ENCODE results near the gene PRKCD. TPM values are rescaled to one million over a fixed set of nuclear protein-coding genes. Genes with fewer than 3 reads are reported as not detected.
A peak's percentile ranks its signal among the peaks of the same experiment; 100 is the strongest.

Gene PRKCD
- total RNA-seq, 1 donor from 2014 or later: 0.82 TPM

- DNase-seq (ENCODE audit: low spot score in 2 of 2) (peak in 1 of 2 donors; percentile 34), FAIRE-seq (no peak)
Measured at GRCh38 chr3:53153980-53154379, 7.0 kb upstream of the PRKCD start.

DNA sequence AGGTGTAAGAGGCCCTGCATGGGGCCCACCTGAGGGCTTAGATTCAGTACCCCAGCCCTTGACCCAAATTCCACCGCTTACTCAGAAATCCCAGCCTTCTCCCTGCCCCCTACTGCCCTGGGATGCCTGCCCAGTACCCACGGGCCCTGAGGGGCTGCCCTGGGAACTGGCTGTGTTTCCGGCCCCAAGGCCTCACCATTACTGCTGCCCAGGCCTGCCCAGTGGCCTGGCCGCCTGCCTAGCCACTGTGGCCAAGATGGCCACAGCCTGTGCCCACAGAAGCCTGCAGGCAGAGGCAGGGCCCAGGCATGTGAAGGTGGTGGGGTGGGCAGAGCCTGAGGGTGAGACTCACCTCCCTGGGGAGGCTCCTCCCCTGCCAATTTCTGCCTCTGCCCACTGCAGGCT is 6.1 kb upstream of the PRKCD start:
- FAIRE-seq (no peak), DNase-seq (ENCODE audit: low spot score in 2 of 2) (peak in 1 of 2 donors; percentile 47)

GRCh38 chr3:53155760-53156159 is 5.2 kb upstream of the PRKCD start:
- DNase-seq (ENCODE audit: low spot score in 2 of 2) (peak in 1 of 2 donors; percentile 24), FAIRE-seq (no peak)

- FAIRE-seq (no peak), DNase-seq (ENCODE audit: low spot score in 2 of 2) (peak in 1 of 2 donors; percentile 32)
Measured at GRCh38 chr3:53156368-53156834, 4.6 kb upstream of the PRKCD start.

GRCh38 chr3:53157974-53158580 is 2.9 kb upstream of the PRKCD start:
- DNase-seq (ENCODE audit: low spot score in 2 of 2) (no peak), FAIRE-seq (no peak)

DNA sequence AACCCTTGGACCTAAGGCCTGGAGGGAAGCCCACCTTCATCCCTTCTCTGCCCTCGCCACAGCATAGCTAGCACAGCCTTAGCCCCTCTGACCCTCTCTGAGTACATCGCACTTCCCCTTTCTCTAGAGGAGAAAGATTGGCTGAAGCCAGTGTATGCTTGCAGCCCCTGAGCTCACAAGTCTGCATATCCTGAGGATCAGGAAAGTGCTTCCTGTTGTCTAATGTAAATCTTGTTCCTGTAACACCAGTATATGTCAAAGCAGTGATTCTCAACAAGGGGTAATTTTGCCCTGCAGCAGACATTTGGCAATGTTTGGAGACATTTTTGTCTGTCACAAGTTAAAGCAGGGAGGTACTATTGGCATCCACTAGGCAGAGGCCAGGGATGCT is 2.2 kb upstream of the PRKCD start:
- no peak for FAIRE-seq

GRCh38 chr3:53159156-53160060 is 1.6 kb upstream of the PRKCD start:
- FAIRE-seq: no peak
- DNase-seq (ENCODE audit: low spot score in 2 of 2): no peak

More for the DNA sequence above, 2.2 kb upstream of the PRKCD start:
- no peak for DNase-seq (ENCODE audit: low spot score in 2 of 2)

- DNase-seq (ENCODE audit: low spot score in 2 of 2) (no peak), FAIRE-seq (no peak)
Measured at GRCh38 chr3:53160061-53160659, 849 bp upstream of the PRKCD start.

- peak in 1 of 2 donors; percentile 52 for DNase-seq (ENCODE audit: low spot score in 2 of 2)
- no peak for FAIRE-seq
Measured at GRCh38 chr3:53161450-53161819, 426 bp downstream of the PRKCD start.

DNA sequence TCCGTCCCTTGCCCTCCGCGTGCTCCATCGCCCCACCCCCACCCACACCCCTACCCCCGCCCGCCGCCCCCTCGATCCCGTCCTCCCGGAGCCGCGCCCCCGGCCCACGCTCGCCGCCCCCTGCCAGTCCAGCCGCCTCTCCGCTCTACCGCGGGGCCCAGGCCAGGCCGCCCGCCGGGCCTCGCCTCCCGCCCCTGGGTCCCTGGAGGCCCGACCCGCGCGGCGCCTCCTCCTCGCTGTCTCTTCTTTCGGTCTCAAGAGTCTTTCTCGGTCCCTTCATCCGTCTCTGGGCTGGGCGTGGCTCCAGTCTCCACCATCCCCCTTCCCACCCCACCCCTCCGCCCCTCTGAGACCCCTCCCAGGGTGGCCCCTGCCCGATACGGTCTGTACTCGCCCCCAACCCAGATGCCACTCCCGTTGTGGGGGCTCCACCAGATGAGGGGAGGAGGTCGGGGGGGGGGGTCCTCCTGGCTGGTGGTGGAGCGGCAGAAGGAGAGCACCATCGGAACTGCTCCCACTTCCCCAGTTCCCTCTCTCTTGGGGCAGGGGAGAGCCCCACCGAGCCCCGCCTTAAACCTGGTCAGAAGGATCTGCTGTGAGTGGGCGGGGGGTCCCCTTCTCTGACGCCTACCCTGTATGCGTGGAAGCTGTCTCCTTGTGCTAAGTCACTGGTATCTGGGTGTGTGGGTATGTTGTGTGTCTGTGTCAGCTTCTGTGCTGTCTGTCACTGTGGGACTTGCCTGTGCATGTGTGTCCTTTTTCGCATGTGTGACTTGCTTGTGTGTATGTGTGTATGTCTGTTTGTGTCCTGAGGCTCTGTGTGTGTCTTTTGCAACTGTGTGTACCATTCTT is 1.0 kb downstream of the PRKCD start:
- DNase-seq (ENCODE audit: low spot score in 2 of 2) (peak in 1 of 2 donors; percentile 56), FAIRE-seq (no peak)

DNA sequence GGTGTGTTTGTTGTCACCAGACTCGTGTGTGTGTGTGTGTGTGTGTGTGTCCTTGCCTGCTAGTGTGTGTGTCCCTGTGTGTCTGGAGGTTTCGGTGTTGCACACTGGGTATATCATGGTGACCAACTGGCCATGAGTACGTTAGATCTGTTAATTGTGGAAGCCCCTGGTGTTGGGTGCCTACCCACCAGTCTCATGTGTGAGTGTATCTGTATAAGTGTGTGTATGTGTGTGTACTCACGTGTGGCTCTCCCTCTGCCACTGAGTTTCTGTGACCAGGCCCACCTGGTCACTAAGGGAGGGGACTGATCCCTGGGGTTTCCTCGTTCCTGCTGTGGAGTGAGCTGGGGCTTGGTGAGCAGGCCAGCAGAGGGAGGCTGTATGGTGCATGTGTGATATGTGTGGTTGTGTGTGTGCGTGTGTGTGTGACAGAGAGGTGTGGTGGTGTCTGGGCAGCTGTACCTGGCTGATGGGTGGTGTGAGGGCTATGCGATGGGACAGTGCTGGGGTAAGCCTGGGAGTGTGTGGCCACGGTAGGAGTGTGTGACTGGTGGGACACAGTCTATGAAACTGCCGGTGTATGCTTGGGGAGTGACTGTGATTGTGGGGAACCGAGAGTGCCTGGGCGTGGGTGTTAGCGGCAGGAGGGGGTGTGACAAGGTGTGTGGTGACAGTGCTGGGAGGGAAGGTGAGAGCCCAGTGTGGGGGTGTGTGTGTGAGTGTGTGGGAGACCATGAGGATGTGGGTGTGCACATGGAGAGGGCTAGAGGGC is 1.8 kb downstream of the PRKCD start:
- no peak for FAIRE-seq
- DNase-seq (ENCODE audit: low spot score in 2 of 2): no peak

GRCh38 chr3:53163444-53164387 is 2.7 kb downstream of the PRKCD start:
- FAIRE-seq: no peak
- DNase-seq (ENCODE audit: low spot score in 2 of 2): no peak

DNA sequence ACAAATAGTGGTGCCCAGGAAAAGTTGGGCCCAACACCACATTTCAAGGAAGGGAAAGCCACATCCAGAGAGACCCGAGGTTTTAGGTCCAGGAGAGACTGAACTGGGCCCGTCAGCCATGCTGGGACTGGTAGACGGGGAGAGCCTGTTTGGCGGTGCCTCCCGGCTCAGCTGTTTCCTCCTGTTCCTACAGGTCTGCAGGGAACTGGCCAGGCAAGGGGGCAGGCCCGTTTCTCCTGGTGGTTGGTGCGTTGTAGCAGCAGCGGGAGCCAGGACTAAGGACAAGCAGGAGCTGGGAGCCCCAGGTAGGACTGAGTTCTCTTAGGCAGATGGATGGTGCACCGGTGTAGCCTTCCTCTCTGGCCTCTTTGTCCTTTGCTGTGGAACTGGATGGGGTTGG is 3.9 kb downstream of the PRKCD start:
- FAIRE-seq (no peak), DNase-seq (ENCODE audit: low spot score in 2 of 2) (no peak)

- FAIRE-seq (no peak), DNase-seq (ENCODE audit: low spot score in 2 of 2) (no peak)
Measured at GRCh38 chr3:53166206-53166605, 5.2 kb downstream of the PRKCD start.

GRCh38 chr3:53166781-53167291 is 5.8 kb downstream of the PRKCD start:
- DNase-seq (ENCODE audit: low spot score in 2 of 2): peak in 1 of 2 donors; percentile 54
- FAIRE-seq: no peak

- no peak for DNase-seq (ENCODE audit: low spot score in 2 of 2)
- no peak for FAIRE-seq
Measured at GRCh38 chr3:53167418-53168174, 6.6 kb downstream of the PRKCD start.

- no peak for DNase-seq (ENCODE audit: low spot score in 2 of 2)
- no peak for FAIRE-seq
Measured at GRCh38 chr3:53168175-53168923, 7.3 kb downstream of the PRKCD start.
